GM13976 (cell line): ENCODE results near the gene SOX9.
A peak's percentile ranks its signal among the peaks of the same experiment; 100 is the strongest.

Source experiments
- DNase-seq: peaks from one replicate; pipeline ENCODE4 v3.0.0; 2012; ENCODE audit warnings: low spot score
- in situ Hi-C: fragments of 300-500 bp; cut with MboI; formaldehyde crosslinking; loops from one replicate; pipeline ENCODE4 v1.12.0; 2022; ENCODE audit warnings: low sequenced_read_pairs, mixed read lengths, inconsistent platforms; ENCODE audit not compliant: unreplicated experiment
- TF ChIP-seq, protein P1 (sequence below): IDR thresholded peaks from 2 replicates; pipeline ENCODE4 v1.5.1; 2012; ENCODE audit warnings: borderline replicate concordance, mild to moderate bottlenecking; ENCODE audit not compliant: insufficient read depth; ENCODE audit errors: extremely low read depth, missing control alignments, control extremely low read depth

The SOX9 gene

DNA sequence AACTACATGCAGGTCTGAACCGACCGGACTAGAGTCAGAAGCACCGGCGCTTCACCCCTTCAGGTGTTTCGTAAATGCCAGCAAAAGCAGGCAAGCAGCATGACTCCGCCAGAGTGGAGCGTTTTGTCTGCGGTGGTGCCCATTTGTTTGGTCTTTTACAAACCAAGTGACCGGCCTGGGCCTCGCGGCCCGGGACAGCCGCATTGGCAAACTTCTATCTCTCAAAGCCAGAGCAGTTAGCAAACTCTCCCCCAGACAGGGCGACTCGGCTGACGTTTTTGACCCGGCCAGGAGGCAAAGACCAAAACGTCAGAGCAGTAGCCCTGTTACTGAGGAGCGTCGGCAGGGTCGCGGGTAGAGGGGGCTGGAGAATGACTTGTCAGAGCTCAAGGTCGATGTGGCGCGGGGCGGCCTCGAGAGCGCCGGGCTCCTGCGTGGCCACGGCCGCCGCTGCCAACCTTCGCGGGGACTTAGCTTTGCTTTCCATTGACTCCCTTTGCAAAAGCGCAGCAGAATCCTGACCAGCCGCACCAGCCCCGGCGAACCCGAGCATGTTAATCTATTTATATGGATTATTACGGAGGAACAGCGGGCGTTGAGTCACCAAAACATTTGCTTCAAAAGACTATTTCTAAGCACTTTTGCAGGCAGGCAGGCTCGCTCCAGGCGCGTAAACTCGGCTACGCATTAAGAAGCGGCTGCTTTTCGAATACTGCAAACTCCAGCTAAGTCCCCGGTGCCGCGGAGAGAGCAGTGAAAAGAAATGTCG, 763 bp upstream of the SOX9 start:
- in situ Hi-C loops = loop anchor here (25.0 kb wide), 2 partner anchors 417 to 633 kb away; no protein-coding TSS in a partner anchor
- TF ChIP-seq, protein P1, sequence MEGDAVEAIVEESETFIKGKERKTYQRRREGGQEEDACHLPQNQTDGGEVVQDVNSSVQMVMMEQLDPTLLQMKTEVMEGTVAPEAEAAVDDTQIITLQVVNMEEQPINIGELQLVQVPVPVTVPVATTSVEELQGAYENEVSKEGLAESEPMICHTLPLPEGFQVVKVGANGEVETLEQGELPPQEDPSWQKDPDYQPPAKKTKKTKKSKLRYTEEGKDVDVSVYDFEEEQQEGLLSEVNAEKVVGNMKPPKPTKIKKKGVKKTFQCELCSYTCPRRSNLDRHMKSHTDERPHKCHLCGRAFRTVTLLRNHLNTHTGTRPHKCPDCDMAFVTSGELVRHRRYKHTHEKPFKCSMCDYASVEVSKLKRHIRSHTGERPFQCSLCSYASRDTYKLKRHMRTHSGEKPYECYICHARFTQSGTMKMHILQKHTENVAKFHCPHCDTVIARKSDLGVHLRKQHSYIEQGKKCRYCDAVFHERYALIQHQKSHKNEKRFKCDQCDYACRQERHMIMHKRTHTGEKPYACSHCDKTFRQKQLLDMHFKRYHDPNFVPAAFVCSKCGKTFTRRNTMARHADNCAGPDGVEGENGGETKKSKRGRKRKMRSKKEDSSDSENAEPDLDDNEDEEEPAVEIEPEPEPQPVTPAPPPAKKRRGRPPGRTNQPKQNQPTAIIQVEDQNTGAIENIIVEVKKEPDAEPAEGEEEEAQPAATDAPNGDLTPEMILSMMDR = no peak
- peak; percentile 35 for DNase-seq

DNA sequence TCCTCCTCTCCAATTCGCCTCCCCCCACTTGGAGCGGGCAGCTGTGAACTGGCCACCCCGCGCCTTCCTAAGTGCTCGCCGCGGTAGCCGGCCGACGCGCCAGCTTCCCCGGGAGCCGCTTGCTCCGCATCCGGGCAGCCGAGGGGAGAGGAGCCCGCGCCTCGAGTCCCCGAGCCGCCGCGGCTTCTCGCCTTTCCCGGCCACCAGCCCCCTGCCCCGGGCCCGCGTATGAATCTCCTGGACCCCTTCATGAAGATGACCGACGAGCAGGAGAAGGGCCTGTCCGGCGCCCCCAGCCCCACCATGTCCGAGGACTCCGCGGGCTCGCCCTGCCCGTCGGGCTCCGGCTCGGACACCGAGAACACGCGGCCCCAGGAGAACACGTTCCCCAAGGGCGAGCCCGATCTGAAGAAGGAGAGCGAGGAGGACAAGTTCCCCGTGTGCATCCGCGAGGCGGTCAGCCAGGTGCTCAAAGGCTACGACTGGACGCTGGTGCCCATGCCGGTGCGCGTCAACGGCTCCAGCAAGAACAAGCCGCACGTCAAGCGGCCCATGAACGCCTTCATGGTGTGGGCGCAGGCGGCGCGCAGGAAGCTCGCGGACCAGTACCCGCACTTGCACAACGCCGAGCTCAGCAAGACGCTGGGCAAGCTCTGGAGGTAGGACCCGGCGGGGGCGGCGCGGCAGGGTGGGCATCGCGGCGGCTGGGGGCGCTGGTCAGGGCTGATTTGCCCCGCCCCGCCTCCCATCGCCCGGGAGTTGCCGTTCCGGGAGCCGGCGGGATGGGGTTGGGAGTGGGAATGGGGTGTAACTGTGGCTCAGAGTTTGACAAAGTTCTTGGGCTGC, 567 bp downstream of the SOX9 start:
- peak; percentile 49 for DNase-seq
- in situ Hi-C loops = loop anchor here (25.0 kb wide), 2 partner anchors 416 to 634 kb away; no protein-coding TSS in a partner anchor
- TF ChIP-seq, protein P1 = no peak

DNA sequence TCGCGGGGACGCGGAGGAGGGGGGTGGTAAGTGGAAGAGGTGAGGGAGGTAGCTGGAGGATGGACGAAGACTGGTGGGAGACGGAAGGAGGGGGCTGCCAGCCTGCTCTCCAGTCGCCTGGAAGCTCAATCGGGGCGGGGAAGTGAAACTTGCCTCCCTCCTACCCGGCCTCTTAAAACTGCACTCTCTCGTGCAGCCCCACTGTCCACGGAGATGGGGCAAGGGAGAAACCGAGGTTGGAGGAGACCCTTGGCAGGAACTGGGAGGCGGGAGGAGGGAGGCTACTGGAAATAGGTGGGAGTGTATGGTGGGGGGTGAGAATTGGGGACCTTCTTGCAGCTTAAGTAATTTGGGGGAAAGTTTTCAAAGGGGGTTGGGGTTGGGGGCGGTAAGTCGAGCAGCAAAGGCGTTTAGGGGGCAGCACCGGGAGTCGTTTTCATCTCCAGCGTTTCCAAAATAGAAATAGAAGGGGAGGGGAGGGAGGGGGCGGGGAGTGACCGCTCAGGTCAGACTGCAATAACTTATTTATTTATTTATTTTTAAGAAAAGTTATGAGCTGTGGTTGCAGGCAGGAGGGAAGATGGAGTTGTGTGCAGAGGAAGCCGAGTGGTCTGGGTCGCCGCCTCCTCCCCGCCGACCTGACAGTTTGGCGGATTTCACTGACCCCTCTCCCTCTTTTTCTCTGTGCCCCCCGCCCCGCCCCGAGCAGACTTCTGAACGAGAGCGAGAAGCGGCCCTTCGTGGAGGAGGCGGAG, 1.4 kb downstream of the SOX9 start:
- in situ Hi-C loops = loop anchor here (25.0 kb wide), 2 partner anchors 415 to 635 kb away; no protein-coding TSS in a partner anchor
- peak; percentile 59 for DNase-seq
- TF ChIP-seq, protein P1 = no peak

DNA sequence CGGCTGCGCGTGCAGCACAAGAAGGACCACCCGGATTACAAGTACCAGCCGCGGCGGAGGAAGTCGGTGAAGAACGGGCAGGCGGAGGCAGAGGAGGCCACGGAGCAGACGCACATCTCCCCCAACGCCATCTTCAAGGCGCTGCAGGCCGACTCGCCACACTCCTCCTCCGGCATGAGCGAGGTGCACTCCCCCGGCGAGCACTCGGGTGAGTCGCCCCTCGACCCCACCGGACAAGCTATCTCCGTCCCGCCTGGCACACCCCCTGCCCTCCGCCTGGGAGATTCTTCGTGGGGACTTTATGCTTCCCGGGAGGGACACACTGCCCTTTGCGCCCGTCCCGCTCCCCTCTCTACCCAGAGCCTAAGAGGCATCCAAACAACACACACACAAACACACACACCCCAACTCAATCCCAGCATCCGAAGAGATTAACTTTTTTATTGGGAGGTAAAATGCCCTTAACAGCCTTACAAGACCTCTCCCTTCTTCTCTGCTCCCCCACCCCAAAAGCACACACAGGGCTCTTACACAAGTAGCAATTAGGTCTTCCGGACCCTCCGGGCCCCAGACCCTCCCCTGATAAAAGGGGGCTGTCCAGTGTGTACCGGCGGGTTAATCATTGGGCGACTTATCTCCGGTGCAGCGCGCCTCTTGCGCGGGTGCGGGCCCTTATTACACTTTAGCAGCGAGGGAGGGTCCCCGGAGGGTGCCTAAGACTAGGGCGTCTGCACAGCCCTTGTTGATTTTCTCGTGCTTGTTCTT, 2.1 kb downstream of the SOX9 start:
- in situ Hi-C loops = loop anchor here (25.0 kb wide), 2 partner anchors 414 to 636 kb away; no protein-coding TSS in a partner anchor
- peak; percentile 76 for DNase-seq

DNA sequence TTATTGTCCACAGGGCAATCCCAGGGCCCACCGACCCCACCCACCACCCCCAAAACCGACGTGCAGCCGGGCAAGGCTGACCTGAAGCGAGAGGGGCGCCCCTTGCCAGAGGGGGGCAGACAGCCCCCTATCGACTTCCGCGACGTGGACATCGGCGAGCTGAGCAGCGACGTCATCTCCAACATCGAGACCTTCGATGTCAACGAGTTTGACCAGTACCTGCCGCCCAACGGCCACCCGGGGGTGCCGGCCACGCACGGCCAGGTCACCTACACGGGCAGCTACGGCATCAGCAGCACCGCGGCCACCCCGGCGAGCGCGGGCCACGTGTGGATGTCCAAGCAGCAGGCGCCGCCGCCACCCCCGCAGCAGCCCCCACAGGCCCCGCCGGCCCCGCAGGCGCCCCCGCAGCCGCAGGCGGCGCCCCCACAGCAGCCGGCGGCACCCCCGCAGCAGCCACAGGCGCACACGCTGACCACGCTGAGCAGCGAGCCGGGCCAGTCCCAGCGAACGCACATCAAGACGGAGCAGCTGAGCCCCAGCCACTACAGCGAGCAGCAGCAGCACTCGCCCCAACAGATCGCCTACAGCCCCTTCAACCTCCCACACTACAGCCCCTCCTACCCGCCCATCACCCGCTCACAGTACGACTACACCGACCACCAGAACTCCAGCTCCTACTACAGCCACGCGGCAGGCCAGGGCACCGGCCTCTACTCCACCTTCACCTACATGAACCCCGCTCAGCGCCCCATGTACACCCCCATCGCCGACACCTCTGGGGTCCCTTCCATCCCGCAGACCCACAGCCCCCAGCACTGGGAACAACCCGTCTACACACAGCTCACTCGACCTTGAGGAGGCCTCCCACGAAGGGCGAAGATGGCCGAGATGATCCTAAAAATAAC, 3.0 kb downstream of the SOX9 start:
- DNase-seq = no peak

More for the DNA sequence above, 2.1 kb downstream of the SOX9 start:
- TF ChIP-seq, protein P1 = no peak

More for the DNA sequence above, 3.0 kb downstream of the SOX9 start:
- in situ Hi-C loops = loop anchor here (25.0 kb wide), 2 partner anchors 414 to 636 kb away; no protein-coding TSS in a partner anchor
- TF ChIP-seq, protein P1 = no peak
